Inflammatory macrophage (primary cell): ENCODE results near the gene UMOD.

Source experiments
- DNase-seq, 2 donors: peaks; one replicate each; pipeline ENCODE4 v3.0.0-alpha.2; 2020 to 2022

UMOD gene

DNA sequence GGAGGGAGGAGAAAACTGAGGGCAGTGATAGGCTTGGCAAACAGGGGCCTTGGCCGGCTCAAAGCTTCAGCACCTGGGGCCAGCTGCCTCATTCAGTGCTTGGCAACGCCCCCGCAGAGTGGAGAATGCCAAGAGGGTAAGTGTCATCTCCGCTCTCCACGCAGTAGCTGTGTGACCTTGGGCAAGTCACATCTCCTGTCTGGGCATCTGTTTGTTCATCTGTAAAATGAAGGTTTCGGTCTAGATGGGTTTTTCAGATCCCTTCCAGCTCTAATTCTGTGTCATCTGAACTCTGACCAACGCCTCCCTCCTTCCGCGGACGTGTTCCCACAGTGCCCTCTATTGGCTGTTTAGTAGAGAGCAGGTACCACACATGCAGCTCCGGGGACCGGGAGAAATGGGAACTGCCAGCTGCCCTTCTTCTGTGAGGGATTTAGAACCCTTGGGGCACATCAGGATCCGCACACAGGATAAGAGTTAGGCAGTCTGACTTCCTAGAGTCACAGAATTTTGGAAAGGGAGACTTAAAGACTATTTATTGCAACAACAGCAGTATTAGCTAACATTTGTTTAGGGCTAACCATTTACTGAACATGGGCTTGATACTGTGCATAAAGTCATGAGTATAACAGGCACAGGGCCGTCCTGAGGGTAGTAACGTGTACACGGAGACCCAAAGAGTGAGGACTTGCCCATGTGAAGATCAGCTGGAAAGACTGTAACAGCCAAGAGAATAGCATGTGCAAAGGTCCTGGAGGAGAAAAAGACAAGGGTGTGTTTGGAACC lies 52.0 kb downstream of the UMOD start:
- DNase-seq, result peak; percentile 52 to 71

DNA sequence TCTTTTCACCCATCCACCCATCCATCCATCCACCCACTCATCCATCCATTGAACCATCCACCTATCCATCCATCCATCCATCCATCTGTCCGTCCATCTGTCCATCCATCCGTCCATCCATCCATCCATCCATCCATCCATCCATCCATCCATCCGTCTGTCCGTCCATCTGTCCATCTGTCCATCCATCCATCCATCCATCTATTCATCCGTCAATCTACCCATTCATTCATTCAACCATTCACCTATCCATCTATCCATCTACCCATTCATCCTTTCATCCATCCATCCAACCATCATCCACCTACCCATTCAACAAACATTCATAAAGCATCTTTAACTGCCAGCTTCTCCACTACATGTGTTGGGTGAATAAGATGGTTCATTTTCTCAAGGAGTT lies 54.1 kb downstream of the UMOD start:
- DNase-seq, result no peak

DNA sequence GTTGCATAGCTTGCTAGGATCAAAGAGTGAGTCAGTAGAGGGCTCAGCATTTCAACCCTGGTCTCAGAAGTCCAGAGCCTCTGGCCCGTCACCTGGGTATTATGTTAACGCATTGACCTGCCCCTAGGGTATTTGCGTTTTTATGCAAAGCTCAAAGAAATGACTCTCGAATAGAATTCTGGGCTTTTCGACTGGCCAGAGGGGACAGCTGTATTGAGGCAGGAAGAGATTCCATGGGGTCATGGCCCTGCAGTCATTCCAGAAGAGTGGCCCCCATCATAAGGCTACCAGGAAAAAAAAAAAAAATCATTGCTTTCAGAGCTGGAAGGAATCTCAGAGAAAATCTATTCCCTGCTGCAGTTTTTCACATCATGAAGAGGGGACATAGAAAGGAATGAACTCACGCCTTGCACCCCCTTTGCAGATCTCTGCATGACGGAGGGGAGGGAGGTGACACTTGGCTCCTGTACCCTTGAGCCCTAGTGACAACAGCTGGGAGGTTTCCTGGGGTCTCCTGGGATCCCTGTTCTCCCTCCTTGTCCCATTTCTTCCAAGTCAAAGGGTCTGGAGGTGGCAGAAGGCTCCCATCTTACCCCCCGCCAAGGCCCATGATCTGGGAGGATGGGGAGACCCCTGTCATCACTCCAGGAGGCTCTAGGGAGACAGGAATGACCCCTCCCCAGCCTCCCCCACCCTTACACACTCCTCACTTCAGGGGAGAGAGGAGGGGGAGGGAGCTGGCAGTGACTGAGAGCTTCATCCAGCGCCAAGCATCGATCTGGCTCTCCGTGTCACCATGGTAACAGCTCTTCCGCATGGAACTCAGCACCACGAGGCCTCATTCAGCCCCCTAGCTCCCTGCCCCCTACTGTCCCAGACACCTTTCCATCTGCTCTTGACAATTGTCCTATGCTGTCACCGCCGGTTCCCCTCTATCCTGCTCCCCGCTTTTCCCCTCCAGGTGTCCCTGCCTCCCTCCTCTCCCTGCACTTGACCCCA lies 61.0 kb downstream of the UMOD start:
- DNase-seq, result no peak

DNA sequence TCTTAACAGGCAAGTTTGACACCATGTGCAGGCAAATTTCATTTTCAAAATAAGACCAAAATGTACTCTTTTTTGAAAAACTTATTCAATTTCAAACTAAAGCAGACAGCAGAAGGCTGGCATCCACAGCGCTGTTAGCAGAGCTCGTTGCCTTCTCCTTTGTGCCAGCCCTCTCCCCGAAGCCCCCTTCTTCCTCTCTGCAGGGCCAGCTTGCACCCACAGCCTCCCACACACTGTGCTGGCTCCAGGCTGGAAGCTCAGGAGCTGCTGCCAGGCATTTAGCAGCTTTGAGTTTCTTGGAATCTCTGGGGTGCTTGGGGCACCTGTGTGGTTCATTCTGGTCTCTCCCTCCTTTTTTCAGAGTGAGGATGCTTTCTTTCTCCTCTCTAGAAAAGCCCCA lies 62.9 kb downstream of the UMOD start:
- DNase-seq, result no peak

DNA sequence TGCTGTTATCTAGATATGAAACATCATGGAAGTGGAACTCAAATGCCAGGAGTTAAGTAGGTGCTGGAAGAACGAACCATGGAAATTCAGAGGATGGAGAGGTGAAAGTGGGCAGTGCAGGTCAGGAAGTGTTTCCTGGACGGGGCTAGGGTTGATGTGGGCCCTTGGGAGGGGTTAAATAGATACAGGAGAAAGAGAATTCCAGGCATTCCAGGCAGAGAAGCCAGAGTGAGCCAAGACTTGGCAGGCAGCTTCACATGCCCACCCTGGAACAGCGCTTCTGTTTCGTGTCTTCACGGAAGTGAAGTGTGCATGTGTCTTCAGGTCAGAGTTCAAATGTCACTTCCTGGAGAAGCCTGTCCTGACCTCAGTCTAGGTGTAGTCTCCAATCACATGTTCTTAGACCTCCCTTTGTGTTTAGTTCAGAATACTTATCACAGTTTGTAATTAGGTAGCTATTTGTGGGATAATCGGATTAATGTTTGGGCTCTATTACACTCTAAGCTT lies 66.5 kb downstream of the UMOD start:
- no peak for DNase-seq
